GM23248 (cell line): ENCODE measurements around the gene STT3B.

ENCODE experiments used
- EZH2 ChIP-seq: fragments of 200-600 bp; sonication (generic); IDR thresholded peaks from 2 replicates; pipeline ENCODE4 v1.6.1; 2018; ENCODE audit warnings: antibody characterized with exemption, mild to moderate bottlenecking; ENCODE audit not compliant: insufficient read depth, poor library complexity, severe bottlenecking
- EZH2phosphoT487 ChIP-seq: fragments of 200-600 bp; sonication (generic); IDR thresholded peaks from 2 replicates; pipeline ENCODE4 v1.6.1; 2018; ENCODE audit warnings: antibody characterized with exemption, moderate library complexity, mild to moderate bottlenecking, low read depth; ENCODE audit not compliant: insufficient read depth

DNA sequence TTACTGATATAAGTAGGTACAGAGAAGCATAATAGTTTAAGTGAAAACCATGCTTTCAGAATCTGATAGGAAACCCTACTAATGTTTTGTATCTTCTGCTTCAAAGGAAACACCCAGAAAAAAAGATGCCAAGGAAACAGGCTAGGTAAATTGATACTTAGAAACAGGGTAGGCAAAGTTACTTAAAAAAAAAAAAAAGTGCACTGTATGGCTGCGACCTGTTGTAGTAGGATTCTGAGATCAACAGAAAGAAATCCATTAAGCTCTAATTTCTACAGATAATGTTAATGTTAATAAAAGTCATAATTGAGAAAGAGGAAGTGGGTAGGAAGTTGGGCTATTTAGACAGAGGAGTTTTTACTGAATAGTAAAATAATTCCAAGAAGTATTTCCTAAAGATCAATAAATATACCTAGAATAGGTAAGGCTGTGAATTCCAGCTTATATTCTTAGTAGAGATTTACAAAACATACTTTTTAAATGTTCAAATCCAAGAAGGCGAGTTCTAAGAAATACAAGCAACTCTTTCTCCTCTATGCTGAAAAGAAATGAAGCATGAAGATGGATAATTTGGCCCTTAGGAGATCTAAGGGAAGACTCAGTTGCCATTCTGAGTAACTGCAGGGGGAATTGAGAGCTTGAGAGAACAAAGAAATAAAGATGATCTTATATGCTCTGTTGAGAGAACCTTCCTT lies 24.1 kb upstream of the STT3B start:
- TF ChIP-seq EZH2, result no peak
- TF ChIP-seq EZH2phosphoT487, result no peak
